ENCODE results near the gene ADAP1.
A peak's percentile ranks its signal among the peaks of the same experiment; 100 is the strongest.
"Not testable (repeated sequence)": the region's sequence is repeated elsewhere in the genome, so short reads cannot be mapped to it uniquely, and the experiment has no call there.

DNA sequence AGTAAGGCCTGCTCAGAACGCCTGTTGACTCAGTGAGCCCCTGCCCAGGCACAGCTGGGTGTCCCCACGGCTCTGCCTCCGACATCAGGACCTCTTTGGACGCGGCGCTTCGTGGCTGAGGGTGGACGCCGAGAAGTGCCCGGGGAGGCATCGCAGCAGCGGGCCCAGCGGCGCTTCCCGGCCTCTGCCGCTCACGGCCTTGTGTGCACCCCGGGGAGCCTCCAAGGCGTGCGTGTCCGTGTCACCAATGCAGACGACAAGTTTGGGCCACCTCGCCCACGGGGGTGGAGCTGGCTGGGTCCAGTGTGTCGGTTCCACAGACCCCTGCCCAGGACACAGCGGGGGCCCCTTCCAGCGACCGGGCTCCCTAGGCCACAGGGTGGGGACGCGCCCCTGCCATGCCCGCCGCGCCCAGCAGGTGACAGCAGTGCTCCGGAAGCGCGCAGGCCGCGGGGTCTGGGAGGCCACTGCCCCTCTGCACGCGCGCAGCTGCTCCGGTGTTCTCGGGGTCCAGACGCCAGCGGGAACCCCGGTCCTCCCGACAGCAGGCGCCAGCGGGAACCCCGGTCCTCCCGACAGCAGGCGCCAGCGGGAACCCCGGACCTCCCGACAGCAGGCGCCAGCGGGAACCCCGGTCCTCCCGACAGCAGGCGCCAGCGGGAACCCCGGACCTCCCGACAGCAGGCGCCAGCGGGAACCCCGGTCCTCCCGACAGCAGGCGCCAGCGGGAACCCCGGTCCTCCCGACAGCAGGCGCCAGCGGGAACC lies 45.7 kb downstream of the ADAP1 start:
- TF ChIP-seq, protein P1, sequence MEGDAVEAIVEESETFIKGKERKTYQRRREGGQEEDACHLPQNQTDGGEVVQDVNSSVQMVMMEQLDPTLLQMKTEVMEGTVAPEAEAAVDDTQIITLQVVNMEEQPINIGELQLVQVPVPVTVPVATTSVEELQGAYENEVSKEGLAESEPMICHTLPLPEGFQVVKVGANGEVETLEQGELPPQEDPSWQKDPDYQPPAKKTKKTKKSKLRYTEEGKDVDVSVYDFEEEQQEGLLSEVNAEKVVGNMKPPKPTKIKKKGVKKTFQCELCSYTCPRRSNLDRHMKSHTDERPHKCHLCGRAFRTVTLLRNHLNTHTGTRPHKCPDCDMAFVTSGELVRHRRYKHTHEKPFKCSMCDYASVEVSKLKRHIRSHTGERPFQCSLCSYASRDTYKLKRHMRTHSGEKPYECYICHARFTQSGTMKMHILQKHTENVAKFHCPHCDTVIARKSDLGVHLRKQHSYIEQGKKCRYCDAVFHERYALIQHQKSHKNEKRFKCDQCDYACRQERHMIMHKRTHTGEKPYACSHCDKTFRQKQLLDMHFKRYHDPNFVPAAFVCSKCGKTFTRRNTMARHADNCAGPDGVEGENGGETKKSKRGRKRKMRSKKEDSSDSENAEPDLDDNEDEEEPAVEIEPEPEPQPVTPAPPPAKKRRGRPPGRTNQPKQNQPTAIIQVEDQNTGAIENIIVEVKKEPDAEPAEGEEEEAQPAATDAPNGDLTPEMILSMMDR (IDR thresholded peaks at IDR 0.05; ENCODE audit: insufficient read depth, low read length, poor library complexity, severe bottlenecking) = peak; percentile 66
- not testable (repeated sequence) for TF ChIP-seq EZH2phosphoT487 (conservative IDR thresholded peaks at IDR 0.05; ENCODE audit: low read length)
